Lower leg skin (tissue), 3 donors: ENCODE measurements around the gene COX6B2.

ENCODE experiments used
- POLR2A ChIP-seq, 2 donors: fragments of 450-650 bp; IDR thresholded peaks; one replicate each; pipeline ENCODE4 v1.6.1; 2016 to 2017; ENCODE audit warnings: antibody characterized with exemption in 2 of 2, mild to moderate bottlenecking in 1 of 2, moderate library complexity in 1 of 2
- TF ChIP-seq, protein P1 (sequence below), 3 donors: fragments of 450-650 bp; IDR thresholded peaks; one replicate each; pipeline ENCODE4 v1.5.1; 2016; ENCODE audit warnings: antibody characterized with exemption in 3 of 3, mild to moderate bottlenecking in 3 of 3, moderate library complexity in 2 of 3

DNA sequence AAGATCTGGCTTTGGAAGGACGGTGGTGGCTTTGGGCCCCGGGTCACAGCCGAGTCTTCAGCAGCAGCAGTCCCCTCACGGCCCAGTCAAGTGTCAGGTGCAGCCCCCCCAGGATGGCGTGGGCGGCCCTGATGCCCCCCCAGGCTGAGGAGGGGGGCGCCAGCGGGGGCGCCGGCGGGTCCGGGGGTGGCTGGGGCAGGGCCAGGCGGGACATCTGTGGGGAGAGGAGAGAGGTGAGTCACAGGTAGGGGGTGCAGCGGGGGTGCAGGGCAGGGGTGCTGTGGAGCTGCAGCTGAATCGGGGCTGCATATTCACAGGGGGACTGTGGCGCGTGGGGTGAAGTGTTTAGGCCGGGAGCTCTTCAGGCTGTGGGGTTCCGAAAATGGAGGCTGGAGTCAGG, 11.4 kb upstream of the COX6B2 start:
- TF ChIP-seq, protein P1, sequence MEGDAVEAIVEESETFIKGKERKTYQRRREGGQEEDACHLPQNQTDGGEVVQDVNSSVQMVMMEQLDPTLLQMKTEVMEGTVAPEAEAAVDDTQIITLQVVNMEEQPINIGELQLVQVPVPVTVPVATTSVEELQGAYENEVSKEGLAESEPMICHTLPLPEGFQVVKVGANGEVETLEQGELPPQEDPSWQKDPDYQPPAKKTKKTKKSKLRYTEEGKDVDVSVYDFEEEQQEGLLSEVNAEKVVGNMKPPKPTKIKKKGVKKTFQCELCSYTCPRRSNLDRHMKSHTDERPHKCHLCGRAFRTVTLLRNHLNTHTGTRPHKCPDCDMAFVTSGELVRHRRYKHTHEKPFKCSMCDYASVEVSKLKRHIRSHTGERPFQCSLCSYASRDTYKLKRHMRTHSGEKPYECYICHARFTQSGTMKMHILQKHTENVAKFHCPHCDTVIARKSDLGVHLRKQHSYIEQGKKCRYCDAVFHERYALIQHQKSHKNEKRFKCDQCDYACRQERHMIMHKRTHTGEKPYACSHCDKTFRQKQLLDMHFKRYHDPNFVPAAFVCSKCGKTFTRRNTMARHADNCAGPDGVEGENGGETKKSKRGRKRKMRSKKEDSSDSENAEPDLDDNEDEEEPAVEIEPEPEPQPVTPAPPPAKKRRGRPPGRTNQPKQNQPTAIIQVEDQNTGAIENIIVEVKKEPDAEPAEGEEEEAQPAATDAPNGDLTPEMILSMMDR (IDR thresholded peaks at IDR 0.05) = no peak
- TF ChIP-seq POLR2A (IDR thresholded peaks at IDR 0.05) = no peak
